CD4-positive, alpha-beta T cell treated with Interleukin-4 for 1 hour (primary cell): ENCODE measurements around the gene MICAL2.

Source experiments
- DNase-seq, 2 donors: peaks; one replicate each; pipeline ENCODE4 v3.0.0-alpha.2; 2020 to 2022

Gene MICAL2

DNA sequence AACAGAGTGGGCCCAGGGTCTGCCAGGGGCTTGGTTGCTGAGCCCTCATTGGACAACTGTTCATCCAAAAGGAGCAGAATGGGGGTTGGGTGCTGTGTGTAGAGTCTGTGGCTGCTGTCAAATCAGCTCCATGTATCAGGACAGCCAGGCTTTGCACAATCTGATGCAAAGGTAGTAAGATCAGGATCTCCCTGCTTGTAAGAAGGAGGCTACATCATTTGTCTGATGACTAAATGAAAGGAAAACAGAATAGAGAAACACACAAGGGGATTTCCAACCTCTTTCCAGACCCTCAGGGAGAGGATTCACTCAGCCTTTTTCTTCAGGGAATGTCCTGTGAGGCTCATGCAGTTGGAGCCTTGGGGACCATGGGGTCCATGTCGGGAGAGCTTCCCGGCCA lies 7.2 kb downstream of the MICAL2 start:
- no peak for DNase-seq

DNA sequence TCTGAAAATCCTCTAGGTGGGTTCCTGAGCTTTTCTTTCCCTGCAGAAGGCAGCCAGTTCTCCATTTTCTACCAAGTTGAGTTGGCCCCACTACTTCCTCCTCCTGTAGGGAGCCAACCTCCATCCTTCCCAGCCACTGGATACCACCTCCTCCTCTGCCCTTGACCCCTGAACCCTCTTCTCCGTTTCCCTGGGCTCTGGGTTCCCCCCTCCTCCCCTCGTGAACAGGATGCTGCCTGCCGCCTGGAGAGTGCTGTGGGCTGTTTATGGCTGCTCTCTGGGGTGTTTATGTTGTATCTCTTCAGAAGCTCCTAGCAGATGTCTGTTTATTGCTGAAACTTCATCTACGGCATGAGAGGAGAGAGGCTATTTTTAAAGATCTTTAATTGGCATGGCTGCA lies 8.6 kb downstream of the MICAL2 start:
- DNase-seq, result no peak

DNA sequence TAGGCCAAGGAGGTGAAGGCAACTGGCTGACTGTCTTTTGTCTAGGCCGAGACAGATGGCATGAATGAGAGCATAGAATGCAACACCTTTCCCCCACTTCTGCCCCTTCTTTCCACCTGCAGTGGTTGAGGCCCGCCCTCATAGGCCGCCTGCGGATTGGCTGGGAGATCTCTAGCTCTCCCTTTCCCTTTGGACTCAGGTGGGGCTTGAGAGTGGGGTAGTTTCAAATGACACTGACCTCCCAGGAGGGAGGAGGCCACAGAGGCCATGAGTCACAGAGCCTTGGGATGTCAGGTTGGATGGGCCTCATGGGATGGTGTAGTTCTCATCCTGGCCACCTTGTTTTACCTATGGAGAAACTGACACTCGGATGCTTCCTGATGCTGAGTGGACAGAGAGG lies 9.1 kb downstream of the MICAL2 start:
- no peak for DNase-seq

DNA sequence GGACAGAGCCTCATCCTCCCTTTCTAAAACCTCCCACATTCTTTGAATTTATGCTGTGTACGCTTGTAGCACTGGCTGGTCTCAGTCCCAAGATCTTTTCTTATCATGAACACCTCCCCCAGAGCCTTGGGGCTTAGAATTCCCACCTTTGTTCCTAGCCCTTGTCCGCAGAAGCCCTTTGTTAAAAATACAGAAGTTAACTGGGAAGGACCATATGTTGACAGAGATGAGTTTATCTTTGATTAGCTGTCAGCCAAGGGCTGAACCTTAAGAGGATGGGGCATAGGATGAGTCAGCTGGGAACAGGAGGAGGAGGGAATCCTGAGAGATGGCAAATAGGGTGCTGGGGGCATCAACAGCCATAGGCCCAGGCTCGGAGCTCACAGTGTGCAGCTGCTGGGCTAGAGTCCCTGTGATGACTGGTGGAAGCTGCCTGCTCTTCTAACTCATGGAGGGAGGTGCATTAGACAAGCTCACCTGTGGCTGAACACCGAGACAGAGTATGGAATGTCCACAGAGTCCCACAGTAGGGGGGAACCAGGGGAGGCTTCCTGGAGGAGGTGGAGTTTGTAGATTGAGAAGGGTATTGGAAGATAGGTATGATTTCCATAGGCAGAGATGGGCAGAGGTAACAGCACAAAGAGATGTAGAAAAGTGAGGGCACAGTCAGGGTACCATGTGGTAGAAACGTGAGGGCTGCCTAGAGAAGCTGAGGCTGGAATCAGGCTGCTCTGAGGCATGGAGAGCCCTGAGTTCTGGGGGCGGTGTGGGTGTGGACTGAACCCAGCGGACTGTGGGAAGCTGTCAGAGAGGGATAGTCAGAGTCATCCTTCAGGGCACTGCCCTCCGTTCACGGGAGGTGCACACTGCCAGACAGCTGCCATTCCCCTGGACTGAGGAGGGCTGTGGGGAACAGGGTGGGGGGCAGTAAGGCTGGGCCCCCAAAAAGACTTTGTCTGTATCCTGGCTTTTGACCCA lies 9.9 kb downstream of the MICAL2 start:
- DNase-seq, result no peak

DNA sequence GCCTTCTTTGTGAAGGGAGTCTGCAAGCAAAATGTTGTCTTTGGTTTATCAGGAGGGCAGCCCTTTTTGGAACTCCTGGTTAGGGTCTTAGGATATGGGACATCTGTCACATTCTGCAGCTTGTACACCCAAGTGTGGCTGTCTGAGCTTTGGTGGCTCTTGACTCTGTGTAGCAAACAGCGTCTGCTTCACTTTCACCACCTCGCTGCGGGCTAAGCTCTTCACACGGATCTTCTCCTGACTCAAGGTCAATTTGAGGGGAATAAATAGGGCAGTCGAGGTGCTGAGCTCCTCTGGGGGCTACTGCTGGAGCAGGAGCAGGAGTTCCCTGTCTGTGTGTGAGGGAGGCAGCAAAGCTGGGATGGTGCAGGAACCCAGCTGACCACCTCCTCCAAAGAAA lies 10.6 kb downstream of the MICAL2 start:
- DNase-seq, result no peak

DNA sequence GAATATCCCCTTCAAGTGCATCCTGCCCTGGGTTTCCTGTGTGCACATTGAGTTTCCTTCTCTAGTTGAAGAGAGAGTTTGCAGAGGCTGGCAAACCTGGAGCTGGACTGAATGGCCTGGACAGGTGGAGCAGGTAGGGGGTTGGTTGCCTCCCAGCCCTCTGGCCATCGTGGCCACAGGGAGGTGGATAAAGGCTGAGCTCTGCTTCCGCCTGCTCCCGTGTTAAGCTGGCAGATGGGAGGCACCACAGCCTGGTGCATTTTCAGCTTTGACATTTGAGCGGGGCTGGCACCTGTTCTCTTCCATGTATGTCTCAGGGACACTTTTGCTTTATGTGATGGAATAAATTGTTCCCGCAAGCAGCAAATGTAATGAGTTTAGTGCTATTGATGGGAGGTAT lies 11.1 kb downstream of the MICAL2 start:
- DNase-seq, result no peak

DNA sequence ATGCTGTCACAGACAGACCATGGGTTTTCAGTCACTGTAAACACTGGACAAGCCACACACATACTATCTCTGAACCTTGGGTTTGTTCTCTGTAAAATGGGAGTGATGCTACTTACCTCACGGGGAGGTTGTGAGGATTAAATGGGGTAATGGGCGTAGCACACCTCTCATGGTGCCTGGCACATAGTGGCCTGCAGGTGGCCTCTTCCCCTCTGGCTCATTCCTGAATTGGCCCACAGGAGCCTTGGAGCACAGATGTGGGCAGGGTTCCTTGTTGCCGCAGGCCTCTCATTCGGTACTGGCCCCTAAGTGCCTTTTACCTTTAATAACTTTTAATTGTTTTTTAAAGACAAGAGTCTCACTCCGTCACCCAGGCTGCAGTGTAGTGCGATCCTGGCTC lies 11.7 kb downstream of the MICAL2 start:
- DNase-seq, result no peak

DNA sequence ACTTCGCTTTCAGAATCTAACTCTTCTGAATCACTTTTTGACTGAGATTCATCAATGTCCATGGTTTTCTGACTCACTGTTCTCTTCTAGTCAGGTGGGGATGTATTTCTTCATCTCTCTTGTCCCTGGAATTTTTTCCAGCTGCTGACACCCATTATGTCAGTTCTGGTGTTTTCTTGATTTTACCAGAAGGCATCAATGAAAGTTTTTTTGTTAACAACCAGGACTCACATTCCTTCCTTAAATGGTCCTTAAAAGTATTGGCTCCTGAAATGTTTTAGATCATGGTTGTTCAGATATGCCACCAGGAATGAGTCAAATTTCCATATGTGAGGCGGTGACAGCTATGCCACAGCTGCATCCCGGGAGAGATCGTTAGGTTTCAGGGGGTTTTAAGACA lies 12.9 kb downstream of the MICAL2 start:
- DNase-seq, result no peak

DNA sequence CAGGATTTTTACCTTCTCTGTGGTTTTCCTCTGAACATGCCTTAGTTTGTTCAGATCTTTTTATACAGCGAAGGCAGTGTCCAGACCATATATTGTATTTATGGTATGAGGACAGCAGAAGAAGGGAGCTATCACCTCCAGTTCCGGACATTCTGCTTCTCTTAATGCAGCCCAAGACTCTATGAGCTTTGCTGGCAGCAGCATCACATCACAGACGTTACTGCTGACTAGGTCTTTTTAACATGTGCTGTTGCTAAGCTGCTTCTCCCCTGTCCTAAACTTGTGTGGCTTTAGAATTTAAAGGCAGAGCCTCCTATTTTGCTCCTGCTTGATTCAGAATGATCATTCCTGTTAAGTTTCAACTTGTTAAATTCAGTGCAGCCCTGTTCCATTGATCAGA lies 13.4 kb downstream of the MICAL2 start:
- DNase-seq, result no peak

DNA sequence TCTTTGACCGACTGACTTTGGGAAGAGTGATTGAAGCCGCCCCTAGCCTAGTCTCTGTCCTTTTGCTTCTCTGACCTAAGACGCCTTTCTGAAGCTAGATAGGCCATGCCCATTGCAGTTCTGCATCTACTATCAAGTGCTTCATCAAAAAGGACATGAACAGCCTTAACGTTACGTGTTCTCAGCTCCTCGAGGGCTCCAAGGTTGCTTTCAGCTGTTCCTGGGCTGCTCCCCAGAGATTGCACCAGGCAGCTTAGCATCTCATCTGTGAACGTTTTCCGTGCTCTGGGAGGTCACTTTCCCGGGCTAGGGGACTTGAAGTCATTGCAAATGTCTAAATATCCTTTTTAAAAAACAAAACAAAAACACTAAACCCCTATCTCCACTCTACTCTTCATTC lies 13.9 kb downstream of the MICAL2 start:
- no peak for DNase-seq

DNA sequence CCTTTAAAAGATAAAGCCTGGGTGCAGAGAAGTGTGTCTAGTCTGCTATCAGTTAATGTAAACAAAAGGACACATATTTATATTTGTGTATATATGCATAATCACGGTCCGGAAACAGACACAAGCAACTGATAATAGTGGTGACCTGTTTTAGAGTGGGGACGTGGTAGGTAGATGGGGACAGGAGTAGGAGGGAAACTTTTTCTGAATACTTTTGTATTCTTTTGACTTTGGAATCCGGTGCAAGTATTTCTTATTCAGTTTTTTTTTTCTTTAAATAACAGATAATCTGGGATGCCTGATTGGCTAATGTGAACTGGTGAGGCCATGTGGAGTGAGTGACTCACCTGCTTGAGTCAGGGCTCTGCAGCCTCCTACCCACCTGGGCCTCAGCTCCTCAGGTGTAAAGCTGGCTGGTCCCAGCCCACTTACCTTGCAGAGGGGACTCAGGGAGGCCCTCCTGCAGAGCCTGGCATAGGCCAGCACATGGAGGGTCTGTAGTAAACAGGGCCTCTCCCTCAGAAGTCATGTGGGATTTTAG lies 15.3 kb downstream of the MICAL2 start:
- no peak for DNase-seq

DNA sequence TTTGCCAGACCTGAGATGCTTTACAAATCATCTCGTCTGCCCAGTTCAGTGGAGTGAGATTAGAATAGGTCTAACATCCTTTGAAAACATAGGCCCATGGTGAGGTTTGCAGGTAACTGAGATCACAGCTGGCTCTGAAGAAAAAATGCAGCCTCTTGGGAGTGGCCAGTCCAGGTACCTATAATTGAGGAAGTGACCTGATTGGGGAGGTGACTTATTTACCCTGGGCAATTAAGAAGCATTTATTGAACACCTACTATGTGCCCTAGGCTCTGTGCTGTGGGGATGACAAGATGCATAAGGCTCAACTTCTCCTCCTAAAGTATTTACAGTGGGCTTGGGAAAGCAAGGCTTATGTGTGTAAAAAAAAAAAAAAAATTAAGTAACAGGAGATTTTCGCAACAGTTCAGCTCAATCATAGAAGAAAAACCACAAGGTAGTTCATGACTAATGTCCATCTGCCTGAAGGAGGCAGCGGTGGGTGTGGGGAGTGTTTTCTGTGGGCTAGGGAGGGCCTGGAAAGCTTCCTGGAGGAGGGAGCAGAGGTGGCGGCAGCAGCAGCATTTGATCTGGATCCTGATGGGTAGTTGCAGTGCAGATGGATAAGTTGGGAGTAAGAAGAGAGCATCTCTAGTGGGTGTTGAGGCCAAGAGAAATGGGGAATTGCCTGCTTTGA lies 16.1 kb downstream of the MICAL2 start:
- DNase-seq, result peak in 1 of 2 donors; percentile 38

DNA sequence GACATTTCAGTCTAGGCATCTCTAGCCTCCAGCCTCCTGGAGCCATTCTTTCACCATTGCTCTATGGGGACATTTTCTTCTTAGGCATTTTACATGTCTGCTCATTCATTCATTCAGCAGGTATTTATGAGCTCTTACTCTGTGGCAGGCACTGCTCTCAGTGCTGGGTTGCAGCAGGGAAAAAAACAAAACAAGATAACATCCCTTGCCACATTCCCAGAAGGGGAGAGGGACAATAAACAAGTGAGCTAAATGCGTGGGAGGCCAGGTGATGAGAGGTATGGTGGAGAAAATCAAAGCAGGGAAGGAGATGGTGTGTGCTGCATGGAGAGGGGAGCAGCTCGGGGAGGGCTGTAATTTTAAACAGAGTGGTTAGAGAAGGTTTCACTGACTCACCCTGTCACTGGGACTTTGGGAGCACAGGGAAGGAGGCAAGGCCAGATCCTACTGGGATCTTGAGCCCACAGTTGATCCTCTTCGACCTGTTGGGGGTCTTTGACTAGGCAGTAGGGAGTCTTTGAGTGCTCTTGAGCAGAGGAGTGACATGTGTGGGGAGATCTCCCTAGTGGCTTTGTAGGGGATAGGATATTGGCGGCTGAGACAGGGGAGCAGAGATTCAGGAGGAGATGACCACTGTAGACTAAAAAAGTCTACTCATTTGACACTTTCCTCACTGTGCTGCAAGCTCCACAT lies 17.0 kb downstream of the MICAL2 start:
- DNase-seq, result no peak

DNA sequence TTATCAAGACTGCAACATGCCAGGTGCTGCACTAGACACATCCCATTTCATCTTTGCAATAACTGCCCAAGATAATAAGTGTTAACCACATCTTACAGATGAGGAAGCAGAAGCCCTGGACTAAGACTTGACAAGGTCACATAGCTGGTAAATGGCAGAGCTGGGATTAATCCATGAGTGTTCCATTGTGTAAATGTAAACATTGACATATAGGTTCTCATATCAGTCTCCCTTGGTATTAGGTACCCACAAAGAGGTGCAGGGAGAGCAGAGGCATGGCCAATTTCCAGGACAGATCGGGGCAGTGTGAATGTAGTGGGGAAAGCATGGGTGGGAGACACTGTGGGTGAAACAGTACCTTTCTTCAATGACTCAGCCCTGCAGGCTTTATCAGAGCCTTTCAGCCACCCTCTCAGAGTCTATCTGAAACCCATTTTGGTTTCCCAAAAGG lies 17.9 kb downstream of the MICAL2 start:
- no peak for DNase-seq

DNA sequence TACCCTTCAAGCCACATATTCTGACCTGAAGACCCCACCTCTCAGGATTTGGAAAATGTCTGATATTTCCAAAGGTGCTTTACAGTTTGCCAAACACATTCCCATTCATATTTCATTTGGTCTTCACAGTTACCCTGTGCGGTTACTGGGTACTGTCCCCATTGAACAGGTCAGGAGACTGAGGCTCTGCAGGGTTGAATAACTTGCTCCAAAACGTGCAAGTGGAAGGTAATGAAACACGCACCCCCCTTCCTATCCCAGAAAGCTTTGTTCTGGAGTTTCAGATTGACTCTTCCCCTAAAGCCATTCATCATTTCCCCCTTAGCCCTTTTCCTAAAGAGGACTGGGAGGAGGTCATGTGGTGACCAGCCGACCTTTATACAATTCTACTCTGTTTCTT lies 18.8 kb downstream of the MICAL2 start:
- DNase-seq, result no peak

DNA sequence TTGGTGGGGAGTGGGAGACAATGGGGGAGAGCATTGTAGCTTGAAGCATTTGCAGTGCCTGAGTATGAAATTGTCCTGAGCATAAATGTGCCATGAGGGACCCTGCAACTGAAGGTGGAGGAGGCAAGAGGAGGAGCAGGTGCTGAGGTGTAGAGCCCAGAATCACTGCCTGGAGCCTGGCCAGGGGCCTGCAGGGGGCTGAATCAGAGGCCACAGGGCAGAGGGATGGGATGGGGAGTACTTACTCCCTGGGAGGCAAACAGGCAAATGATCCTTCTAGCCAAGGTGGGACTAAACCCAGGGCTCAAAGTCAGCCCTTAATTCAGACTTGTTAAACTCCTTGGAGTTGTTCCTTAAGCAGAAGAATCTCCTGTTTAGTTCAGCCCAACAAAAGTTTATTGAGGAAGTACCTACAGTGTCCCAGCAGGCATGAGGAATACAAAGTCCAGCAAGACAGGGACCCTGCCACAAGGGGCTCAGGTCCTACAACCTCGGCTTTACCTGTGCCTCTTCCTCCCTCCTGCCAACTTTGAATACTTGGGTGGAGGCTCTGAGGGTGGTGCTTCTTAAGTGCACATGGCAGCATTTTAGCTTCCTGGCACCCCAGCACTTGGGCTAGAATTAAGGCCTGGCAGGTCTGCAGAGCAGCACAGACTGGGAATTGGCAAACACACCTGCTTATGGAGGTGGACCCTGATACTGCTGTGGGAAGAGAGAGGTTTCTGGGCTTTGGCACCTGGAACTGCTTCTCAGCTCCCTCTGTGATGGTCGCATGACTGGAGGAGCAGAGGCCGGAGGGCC lies 20.0 kb downstream of the MICAL2 start:
- no peak for DNase-seq

DNA sequence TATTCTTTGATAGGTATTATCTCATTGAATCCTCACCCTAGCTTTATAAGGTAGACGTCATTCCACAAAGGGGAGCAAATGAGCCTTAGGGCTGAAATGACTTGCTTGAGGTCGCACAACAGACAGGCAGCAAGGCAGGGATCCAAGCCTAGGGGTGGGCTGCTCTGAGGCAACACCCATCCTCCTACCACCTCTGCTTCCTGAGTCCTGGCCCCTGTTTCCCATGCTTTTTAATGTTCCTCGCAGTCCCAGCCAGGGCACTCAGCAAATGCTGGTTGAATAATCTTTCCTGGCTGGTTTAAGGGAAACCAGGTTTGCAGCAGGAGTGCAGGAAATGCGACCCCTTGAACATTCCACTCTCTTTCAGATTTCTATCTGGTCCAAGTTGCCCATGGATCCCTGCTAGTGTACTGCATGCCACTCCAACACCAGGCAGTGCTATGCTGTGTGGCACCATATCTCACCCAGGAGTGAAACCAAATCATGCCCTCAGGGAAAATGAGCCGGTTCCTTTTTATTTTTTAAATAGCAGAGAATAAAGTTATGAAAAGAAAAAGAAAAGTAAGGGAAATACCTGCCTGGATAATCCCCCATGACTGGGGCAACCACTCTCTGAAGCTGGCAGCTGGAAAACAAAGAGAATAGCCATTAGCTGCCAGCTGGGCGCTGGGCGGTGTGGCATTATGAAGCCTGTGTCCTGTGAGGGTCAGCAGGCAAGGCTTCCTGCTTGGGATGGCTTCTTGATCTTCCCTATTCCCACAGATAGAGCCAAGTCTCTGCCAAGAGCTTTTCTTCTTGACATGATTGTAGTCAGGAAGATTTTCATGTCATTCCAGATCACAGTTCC lies 21.8 kb downstream of the MICAL2 start:
- no peak for DNase-seq

DNA sequence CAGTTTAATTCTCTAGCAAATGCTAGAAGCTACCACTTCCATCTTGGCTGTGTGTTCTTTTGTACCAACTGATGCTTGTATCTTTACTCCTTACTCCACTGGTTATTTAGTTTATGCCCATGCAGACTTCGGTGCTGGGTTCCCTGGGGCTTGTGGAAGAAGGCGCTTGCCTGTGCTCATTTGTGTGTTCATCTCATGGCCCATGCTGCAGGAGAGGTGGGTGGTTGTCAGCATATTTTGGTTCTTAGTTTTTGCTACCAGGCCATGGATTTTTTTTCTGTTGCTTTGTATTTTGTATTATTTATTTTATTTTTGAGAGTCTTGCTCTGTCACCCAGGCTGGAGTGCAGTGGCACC lies 22.4 kb downstream of the MICAL2 start:
- DNase-seq, result no peak

DNA sequence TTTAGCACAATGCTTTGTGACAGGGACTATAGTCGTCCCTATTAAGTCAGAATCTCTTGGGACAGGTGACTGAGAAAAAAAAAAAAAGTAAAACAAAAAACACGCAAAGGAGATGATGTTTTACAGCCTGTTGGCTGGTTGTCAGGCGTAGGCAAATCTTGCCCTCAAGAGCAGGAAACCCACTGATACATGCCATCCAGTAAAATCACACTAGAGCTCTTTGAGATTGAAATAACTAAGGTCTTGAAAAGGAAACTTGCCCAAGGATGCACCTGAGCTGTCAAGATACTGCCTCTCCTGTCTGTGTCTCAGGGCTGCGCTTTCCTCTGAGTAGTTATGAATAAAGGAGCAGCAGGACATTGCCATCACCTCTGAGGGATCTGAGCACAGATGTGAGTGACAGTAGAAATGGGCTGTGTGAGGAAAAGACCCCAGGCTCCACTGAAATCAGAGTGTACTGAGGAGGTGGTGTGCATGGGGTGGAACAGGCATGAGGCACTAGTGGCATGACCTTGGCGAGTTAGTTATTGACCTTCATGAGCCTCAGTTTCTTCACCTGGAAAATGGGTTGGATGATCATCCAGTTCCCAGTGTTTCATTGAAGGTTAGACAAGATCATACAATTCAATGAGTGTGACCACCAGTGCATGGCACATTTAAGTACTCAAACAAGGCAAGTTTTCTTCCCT lies 23.3 kb downstream of the MICAL2 start:
- DNase-seq, result no peak

DNA sequence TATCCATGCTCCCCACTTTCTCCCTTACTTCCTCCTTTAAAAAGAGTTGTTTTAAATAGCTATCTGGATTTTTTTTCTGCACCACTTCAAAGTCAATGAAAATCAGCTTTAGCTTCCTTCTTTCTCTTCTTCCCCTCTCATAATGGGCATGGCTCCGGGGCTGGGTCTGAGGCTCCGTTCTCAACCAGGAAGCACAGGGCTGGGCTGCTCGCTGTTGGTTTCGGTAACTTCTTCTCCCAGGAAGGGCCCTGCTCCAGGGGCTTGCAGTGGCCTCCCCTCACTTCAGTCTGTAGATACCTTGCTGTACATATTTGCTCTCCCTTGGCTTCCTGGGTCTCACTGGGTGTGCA lies 23.8 kb downstream of the MICAL2 start:
- DNase-seq, result peak in 1 of 2 donors; percentile 23

DNA sequence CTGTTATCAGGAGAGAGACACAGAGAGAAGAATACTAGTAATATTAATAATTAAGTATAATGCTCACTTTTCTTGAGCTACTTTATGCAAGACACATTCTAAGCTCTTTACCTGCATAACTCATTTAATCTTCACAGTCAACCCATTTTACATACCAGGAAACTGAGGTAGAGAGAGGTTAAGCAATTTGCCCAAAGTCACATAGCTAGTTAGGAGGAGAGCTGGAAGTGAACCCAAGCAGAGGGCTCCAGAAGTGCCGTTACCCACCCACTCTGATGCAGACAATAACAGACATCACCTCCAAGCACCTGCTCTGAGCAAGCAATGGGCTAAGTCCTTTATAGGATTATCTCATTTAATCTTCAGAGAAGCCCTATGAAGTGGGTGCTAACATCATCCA lies 24.8 kb downstream of the MICAL2 start:
- no peak for DNase-seq
